ENCODE results near the gene SERPINA5. TPM values are rescaled to one million over a fixed set of nuclear protein-coding genes. Genes with fewer than 3 reads are reported as not detected.

The SERPINA5 gene
- total and polyA plus RNA-seq, 2 of the 13 experiments (the other 11 are each of a cell fraction or from before 2014, with no cell fraction given) = 449 to 498 TPM

DNA sequence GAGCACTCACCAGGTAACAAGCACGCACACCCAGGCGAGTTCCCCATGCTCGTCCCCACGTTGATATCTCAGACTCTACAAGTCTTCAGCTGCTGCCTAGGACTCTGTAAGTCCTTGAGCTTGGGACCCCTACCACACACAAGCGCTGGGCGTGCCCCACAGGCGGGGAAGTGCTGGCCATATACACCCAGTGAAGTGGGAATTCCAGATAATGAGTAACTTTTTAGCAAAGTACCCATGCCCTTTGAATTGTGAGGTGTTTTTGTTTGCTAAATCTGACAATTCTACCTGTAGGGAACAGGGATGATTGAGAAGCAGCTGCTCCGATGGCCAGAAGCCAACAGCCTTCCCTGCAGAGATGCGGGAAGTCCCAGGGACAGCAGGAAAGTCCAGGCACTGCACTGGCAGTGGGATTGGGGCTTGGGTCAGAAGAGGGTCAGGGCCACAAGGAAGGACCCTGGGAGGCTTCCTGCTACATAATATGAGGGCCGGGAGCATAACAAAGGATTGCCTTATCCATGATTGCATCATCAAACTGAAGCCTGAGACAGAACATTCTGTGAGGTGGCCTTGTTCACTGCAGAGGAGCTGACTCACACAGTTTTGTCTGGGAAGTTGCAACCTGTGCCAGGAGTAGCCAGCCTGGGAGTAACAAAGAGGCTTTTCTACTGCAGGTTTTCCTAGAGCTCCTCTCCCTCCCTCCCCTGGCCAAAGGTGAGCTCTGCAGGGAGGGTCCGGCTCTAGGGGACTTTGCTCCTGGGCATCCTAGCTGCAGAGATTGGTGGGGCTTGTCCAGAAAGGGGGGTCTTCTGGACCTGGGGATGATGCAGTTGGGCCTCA, 17.8 kb downstream of the SERPINA5 start (continued):
- TF ChIP-seq ZSCAN30 (CRISPR knock-in tag; IDR thresholded peaks at IDR 0.05) (no peak), MAF1 (CRISPR knock-in tag; IDR thresholded peaks at IDR 0.05; ENCODE audit: borderline replicate concordance) (0 out of 2 replicates have a peak, but pooled peaks have one; percentile 73), ATM (IDR thresholded peaks at IDR 0.05; ENCODE audit: borderline replicate concordance) (no peak), SOX6 (IDR thresholded peaks at IDR 0.05) (no peak), SOX6 (CRISPR knock-in tag; IDR thresholded peaks at IDR 0.05) (peak; percentile 99), RAD51 (IDR thresholded peaks at IDR 0.05; ENCODE audit: borderline replicate concordance) (no peak), ARNT2 (CRISPR knock-in tag; IDR thresholded peaks at IDR 0.05; ENCODE audit: low read depth) (peak; percentile 74; the same call in 1 of the 2 replicates), ZBTB25 (CRISPR knock-in tag; IDR thresholded peaks at IDR 0.05) (peak; percentile 85; the same call in 1 of the 2 replicates), PHF5A (CRISPR knock-in tag; IDR thresholded peaks at IDR 0.05; ENCODE audit: low read depth, unreplicated experiment) (no peak), POLR2AphosphoS5 (IDR thresholded peaks at IDR 0.05; ENCODE audit: low read depth, low read length) (peak; percentile 31; the same call in 1 of the 2 replicates), KDM5A (IDR thresholded peaks at IDR 0.05; ENCODE audit: borderline replicate concordance, low read length) (no peak), PTBP1 (IDR thresholded peaks at IDR 0.05; ENCODE audit: low read depth, low read length, poor library complexity, severe bottlenecking) (no peak), ATF7 (IDR thresholded peaks at IDR 0.05) (peak; percentile 97), ATF7 (CRISPR knock-in tag; IDR thresholded peaks at IDR 0.05) (peak; percentile 70), ZNF784 (CRISPR knock-in tag; IDR thresholded peaks at IDR 0.05; ENCODE audit: borderline replicate concordance) (peak; percentile 74; the same call in 1 of the 2 replicates), SP4 (CRISPR knock-in tag; IDR thresholded peaks at IDR 0.05) (peak; percentile 86), ZNF800 (CRISPR knock-in tag; IDR thresholded peaks at IDR 0.05) (peak; percentile 90; the same call in 1 of the 2 replicates)
- TF ChIP-seq, protein P1, sequence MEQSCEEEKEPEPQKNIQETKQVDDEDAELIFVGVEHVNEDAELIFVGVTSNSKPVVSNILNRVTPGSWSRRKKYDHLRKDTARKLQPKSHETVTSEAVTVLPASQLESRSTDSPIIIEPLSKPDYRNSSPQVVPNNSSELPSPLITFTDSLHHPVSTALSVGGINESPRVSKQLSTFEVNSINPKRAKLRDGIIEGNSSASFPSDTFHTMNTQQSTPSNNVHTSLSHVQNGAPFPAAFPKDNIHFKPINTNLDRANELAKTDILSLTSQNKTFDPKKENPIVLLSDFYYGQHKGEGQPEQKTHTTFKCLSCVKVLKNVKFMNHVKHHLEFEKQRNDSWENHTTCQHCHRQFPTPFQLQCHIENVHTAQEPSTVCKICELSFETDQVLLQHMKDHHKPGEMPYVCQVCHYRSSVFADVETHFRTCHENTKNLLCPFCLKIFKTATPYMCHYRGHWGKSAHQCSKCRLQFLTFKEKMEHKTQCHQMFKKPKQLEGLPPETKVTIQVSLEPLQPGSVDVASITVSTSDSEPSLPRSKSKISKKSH (CRISPR knock-in tag; IDR thresholded peaks at IDR 0.05; ENCODE audit: borderline replicate concordance) = no peak
- TF ChIP-seq, protein P2, sequence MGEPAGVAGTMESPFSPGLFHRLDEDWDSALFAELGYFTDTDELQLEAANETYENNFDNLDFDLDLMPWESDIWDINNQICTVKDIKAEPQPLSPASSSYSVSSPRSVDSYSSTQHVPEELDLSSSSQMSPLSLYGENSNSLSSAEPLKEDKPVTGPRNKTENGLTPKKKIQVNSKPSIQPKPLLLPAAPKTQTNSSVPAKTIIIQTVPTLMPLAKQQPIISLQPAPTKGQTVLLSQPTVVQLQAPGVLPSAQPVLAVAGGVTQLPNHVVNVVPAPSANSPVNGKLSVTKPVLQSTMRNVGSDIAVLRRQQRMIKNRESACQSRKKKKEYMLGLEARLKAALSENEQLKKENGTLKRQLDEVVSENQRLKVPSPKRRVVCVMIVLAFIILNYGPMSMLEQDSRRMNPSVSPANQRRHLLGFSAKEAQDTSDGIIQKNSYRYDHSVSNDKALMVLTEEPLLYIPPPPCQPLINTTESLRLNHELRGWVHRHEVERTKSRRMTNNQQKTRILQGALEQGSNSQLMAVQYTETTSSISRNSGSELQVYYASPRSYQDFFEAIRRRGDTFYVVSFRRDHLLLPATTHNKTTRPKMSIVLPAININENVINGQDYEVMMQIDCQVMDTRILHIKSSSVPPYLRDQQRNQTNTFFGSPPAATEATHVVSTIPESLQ (CRISPR knock-in tag; conservative IDR thresholded peaks at IDR 0.05) = no peak
- TF ChIP-seq, protein P3, sequence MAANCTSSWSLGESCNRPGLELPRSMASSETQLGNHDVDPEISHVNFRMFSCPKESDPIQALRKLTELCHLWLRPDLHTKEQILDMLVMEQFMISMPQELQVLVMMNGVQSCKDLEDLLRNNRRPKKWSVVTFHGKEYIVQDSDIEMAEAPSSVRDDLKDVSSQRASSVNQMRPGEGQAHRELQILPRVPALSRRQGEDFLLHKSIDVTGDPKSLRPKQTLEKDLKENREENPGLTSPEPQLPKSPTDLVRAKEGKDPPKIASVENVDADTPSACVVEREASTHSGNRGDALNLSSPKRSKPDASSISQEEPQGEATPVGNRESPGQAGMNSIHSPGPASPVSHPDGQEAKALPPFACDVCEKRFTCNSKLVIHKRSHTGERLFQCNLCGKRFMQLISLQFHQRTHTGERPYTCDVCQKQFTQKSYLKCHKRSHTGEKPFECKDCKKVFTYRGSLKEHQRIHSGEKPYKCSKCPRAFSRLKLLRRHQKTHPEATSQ (CRISPR knock-in tag; IDR thresholded peaks at IDR 0.05; ENCODE audit: borderline replicate concordance) = 0 out of 2 replicates have a peak, but pooled peaks have one; percentile 29
